OCI-LY3 (cell line): ENCODE results near the gene PIEZO2.

Experiments used
- CTCF ChIP-seq: fragments of 200-600, 300-600 bp; sonication (generic); IDR thresholded peaks from 2 replicates; pipeline ENCODE4 v1.5.1; 2014; ENCODE audit warnings: antibody characterized with exemption, low read length, low read depth
- EZH2phosphoT487 ChIP-seq: fragments of 200-600 bp; shearing (Covaris generic); IDR thresholded peaks from 2 replicates; pipeline ENCODE4 v1.6.1; 2018; ENCODE audit warnings: antibody characterized with exemption, mixed run types, low read depth

GRCh38 chr18:11073971-11074370 is 75.4 kb downstream of the PIEZO2 start:
- TF ChIP-seq CTCF (no peak), EZH2phosphoT487 (no peak)
